Measurements from ENCODE around the gene TPCN1. TPM values are rescaled to one million over a fixed set of nuclear protein-coding genes. Genes with fewer than 3 reads are reported as not detected.
A peak's percentile ranks its signal among the peaks of the same experiment; 100 is the strongest.

Gene TPCN1
- total RNA-seq, 1 experiment from 2014 or later: 29.7 TPM

GRCh38 chr12:113189361-113189760 lies 31.9 kb upstream of the TPCN1 start:
- no peaks in the 10 kb centered on the region for H3K27me3 ChIP-seq (ENCODE audit: insufficient read depth, low read length)
- no peak overlapping the region for H3K9ac ChIP-seq (ENCODE audit: low read length)
- peaks cover 33 to 59% of the 10 kb centered on the region in 2 experiments for H3K4me1 ChIP-seq (ENCODE audit: control insufficient read depth in 1 of 2, insufficient read depth in 2 of 2, low read length in 2 of 2)
- intact Hi-C loops (cut with micrococcal nuclease): no loop called here
- no peak overlapping the region for H3K4me3 ChIP-seq (replicated peaks in 1 of 2; ENCODE audit: low read depth in 1 of 2, low read length in 2 of 2)
- no peak for TF ChIP-seq SRF (IDR thresholded peaks at IDR 0.05; ENCODE audit: low read depth)
- no peak for TF ChIP-seq CTCF (IDR thresholded peaks at IDR 0.05 in 2 of 3, conservative IDR thresholded peaks at IDR 0.05 in 1 of 3; ENCODE audit: borderline replicate concordance in 1 of 3, insufficient read depth in 1 of 3, low read depth in 2 of 3, low read length in 2 of 3)
- no peak for TF ChIP-seq ATF3 (IDR thresholded peaks at IDR 0.05)
- no peaks in the 10 kb centered on the region for H3K9me3 ChIP-seq (ENCODE audit: control insufficient read depth in 1 of 2, insufficient read depth in 1 of 2, low read depth in 1 of 2, low read length in 2 of 2)
- H3K4me2 ChIP-seq (ENCODE audit: low read length): no peak overlapping the region
- ATAC-seq: no peak
- H3K79me2 ChIP-seq (ENCODE audit: insufficient read depth, low read length): peaks cover 36% of the 10 kb centered on the region
- ChIA-PET RAD21 (ENCODE audit: low non-redundant PET in 1 of 2, low total read pairs in 2 of 2, uncharacterized antibody in 2 of 2, unreplicated experiment in 2 of 2) (no interaction called here), POLR2A (interaction anchor here (1.8 kb wide), 1 partner anchor 32 kb away, joined by 5 read pairs; the partner anchor contains the start of gene TPCN1), CTCF (no interaction called here)
- peak overlapping the region; percentile 14; the same call in 1 of the 2 replicates for H3K27ac ChIP-seq (ENCODE audit: low read depth, low read length)
- peaks cover 6 to 24% of the 10 kb centered on the region in 2 experiments; a peak in 2 of 4 replicates for H3K36me3 ChIP-seq (ENCODE audit: control insufficient read depth in 1 of 2, insufficient read depth in 2 of 2, low read length in 2 of 2)
- no TSS peak for BruUV-seq (replicated peaks)
- no peak overlapping the region for H2AFZ ChIP-seq (ENCODE audit: low read depth, low read length, poor library complexity, severe bottlenecking)
- no peak for DNase-seq (ENCODE audit: low read depth, low spot score)
- no peaks in the 10 kb centered on the region for H4K20me1 ChIP-seq (ENCODE audit: insufficient read depth)
- H3K9me2 ChIP-seq (ENCODE audit: insufficient read depth): no peaks in the 10 kb centered on the region

GRCh38 chr12:113190761-113191160 lies 30.5 kb upstream of the TPCN1 start:
- Histone ChIP-seq H3K4me1 (ENCODE audit: control insufficient read depth in 1 of 2, insufficient read depth in 2 of 2, low read length in 2 of 2) (peaks cover 45 to 68% of the 10 kb centered on the region in 2 experiments), H3K9ac (ENCODE audit: low read length) (peak overlapping the region; percentile 27; the same call in 1 of the 2 replicates), H3K27me3 (ENCODE audit: insufficient read depth, low read length) (no peaks in the 10 kb centered on the region), H3K27ac (ENCODE audit: low read depth, low read length) (peak overlapping the region; percentile 86), H3K4me3 (replicated peaks in 1 of 2; ENCODE audit: low read depth in 1 of 2, low read length in 2 of 2) (no peak overlapping the region), H3K9me3 (ENCODE audit: control insufficient read depth in 1 of 2, insufficient read depth in 1 of 2, low read depth in 1 of 2, low read length in 2 of 2) (no peaks in the 10 kb centered on the region), H2AFZ (ENCODE audit: low read depth, low read length, poor library complexity, severe bottlenecking) (no peak overlapping the region), H4K20me1 (ENCODE audit: insufficient read depth) (no peaks in the 10 kb centered on the region), H3K36me3 (ENCODE audit: control insufficient read depth in 1 of 2, insufficient read depth in 2 of 2, low read length in 2 of 2) (peaks cover 6 to 24% of the 10 kb centered on the region in 2 experiments; a peak in 2 of 4 replicates), H3K9me2 (ENCODE audit: insufficient read depth) (no peaks in the 10 kb centered on the region), H3K4me2 (ENCODE audit: low read length) (peak overlapping the region; percentile 27; the same call in 1 of the 2 replicates), H3K79me2 (ENCODE audit: insufficient read depth, low read length) (peaks cover 23% of the 10 kb centered on the region)
- intact Hi-C loops (cut with micrococcal nuclease): loop anchor here (10.0 kb wide), 1 partner anchor 144 kb away; the partner anchor contains the start of gene SLC8B1
- CTCF ChIA-PET: no interaction called here
- DNase-seq (ENCODE audit: low read depth, low spot score) (peak; percentile 66), ATAC-seq (peak; percentile 75)
- POLR2A ChIA-PET: interaction anchor here (1.8 kb wide), 1 partner anchor 31 kb away, joined by 5 read pairs; the partner anchor contains the start of gene TPCN1
- RAD21 ChIA-PET (ENCODE audit: low non-redundant PET in 1 of 2, low total read pairs in 2 of 2, uncharacterized antibody in 2 of 2, unreplicated experiment in 2 of 2): no interaction called here
- no TSS peak for BruUV-seq (replicated peaks)
- TF ChIP-seq JUND (IDR thresholded peaks at IDR 0.05): no peak
- TF ChIP-seq EGR1 (IDR thresholded peaks at IDR 0.05; ENCODE audit: low read depth): no peak
- no peak for TF ChIP-seq ELF1 (IDR thresholded peaks at IDR 0.05; ENCODE audit: borderline replicate concordance, low read depth)
- no peak for TF ChIP-seq SIN3A (IDR thresholded peaks at IDR 0.05; ENCODE audit: low read depth)
- no peak for TF ChIP-seq EZH2phosphoT487 (IDR thresholded peaks at IDR 0.05; ENCODE audit: borderline replicate concordance)
- no peak for TF ChIP-seq RAD21 (IDR thresholded peaks at IDR 0.05; ENCODE audit: low read depth)

All from HCT116 (cell line).